Suprapubic skin (tissue), 3 donors: Measurements from ENCODE around the gene CCDC88C.

Experiments used
- CTCF ChIP-seq, 2 donors: fragments of 200-600 bp in 1 of 2; fragments of 450-650 bp in 1 of 2; sonication (generic) in 1 of 2; IDR thresholded peaks; one replicate each; pipeline ENCODE4 v1.5.1; 2016 to 2019; ENCODE audit warnings: antibody characterized with exemption in 2 of 2, mild to moderate bottlenecking in 1 of 2, moderate library complexity in 1 of 2
- POLR2A ChIP-seq, 2 donors: fragments of 450-650 bp; IDR thresholded peaks; one replicate each; pipeline ENCODE4 v1.6.1; 2017; ENCODE audit warnings: antibody characterized with exemption in 2 of 2, mild to moderate bottlenecking in 2 of 2, moderate library complexity in 2 of 2

- TF ChIP-seq CTCF (IDR thresholded peaks at IDR 0.05) (no peak), POLR2A (IDR thresholded peaks at IDR 0.05) (no peak)
These were observed 175.0 kb downstream of the CCDC88C start for GRCh38 chr14:91242635-91243034.
